ENCODE results near the gene ARL2BP.

ARL2BP gene

DNA sequence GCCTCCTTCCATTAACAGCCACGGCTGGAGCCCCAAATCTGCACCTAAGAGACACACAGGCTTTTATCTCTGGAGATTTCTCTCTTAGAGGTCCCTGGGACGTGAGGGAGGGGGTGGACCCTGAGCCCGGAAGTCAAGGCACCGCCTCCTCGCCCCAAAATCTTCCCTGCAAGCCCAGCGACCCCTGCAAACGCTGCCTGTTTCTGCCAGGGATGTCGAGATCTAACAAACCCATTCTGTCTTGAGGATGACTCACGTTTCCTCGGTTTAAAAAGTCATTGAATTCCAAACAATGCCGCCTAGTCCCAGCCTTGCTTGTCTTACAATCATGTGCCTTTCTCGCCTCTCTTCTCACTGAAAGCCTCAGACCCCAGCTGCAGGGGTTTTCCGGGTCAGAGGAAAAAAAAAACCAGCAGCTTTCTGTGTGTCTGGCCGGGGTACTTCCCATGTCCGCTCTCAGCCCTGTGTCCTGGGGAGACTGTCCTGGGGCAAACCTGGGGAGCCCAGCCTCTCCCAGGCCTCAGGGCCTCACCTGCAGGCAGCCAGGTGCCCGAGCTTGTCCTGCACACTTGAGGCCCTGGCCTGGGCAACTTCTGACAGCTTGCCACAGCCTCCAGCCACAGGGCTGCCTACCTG lies 15.4 kb downstream of the ARL2BP start:
- no peak overlapping the region for H3K4me3 ChIP-seq (ENCODE audit: low read depth, low read length)
- peak; percentile 78 for DNase-seq (ENCODE audit: low read depth, low spot score)
- in situ Hi-C loops (cut with HindIII; ENCODE audit: low sequenced_read_pairs): no loop called here
- TF ChIP-seq, protein P1, sequence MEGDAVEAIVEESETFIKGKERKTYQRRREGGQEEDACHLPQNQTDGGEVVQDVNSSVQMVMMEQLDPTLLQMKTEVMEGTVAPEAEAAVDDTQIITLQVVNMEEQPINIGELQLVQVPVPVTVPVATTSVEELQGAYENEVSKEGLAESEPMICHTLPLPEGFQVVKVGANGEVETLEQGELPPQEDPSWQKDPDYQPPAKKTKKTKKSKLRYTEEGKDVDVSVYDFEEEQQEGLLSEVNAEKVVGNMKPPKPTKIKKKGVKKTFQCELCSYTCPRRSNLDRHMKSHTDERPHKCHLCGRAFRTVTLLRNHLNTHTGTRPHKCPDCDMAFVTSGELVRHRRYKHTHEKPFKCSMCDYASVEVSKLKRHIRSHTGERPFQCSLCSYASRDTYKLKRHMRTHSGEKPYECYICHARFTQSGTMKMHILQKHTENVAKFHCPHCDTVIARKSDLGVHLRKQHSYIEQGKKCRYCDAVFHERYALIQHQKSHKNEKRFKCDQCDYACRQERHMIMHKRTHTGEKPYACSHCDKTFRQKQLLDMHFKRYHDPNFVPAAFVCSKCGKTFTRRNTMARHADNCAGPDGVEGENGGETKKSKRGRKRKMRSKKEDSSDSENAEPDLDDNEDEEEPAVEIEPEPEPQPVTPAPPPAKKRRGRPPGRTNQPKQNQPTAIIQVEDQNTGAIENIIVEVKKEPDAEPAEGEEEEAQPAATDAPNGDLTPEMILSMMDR (IDR thresholded peaks at IDR 0.05; ENCODE audit: low read depth, low read length): no peak

DNA sequence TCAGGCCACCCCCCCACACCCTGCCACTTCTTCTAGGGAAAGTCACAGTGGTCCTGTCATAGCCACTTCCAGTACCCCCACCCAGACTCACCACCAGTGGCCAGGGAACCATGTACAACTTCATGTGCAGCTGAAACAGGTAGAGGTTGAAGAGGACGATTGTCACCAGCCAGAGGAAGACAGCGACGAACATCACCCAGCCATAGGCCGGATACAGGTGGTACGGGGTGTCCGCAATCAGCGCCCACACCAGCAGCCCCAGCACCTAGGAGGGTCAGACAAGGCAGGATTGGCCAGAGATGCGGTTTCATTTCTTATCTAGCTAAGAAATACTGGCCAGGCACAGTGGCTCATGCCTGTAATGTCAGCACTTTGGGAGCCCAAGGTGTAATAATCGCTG lies 16.7 kb downstream of the ARL2BP start:
- TF ChIP-seq, protein P1 (IDR thresholded peaks at IDR 0.05; ENCODE audit: low read depth, low read length): no peak
- in situ Hi-C loops (cut with HindIII; ENCODE audit: low sequenced_read_pairs): no loop called here

DNA sequence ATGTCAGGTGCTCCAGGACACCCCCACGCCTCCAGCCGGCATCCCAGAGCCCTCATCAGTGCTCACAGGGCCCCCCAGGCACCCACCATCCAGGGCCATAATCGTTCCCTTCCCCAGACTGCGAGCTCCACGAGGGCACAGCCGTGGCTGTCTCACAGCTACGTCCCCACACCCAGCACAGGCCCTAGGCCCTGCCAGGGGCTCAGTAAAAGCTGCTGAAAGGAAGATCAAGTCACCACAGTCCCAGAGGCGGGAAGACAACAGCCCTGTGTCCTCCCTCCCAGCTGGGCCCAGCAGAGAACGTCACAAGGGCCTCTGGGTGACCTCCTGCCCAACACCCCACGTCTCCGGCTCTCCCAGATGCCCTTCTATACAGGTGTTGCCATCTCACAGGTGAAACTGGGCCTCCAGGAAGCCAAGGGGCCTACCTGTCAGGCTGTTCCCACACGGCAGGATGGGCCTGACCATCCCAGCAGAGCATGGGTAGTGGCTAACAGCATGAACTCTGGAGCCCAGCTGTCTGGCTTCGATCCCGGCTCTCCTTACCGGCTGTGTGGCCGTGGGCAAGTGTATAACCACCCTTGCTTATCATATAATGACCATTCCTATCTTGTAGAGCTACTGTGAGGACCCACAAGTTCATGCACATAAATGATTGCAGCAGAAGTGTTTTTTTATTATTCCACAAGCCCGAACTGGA lies 17.9 kb downstream of the ARL2BP start:
- TF ChIP-seq, protein P1 (IDR thresholded peaks at IDR 0.05; ENCODE audit: low read depth, low read length): no peak
- in situ Hi-C loops (cut with HindIII; ENCODE audit: low sequenced_read_pairs): no loop called here
- DNase-seq (ENCODE audit: low read depth, low spot score): no peak
- H3K4me3 ChIP-seq (ENCODE audit: low read depth, low read length): no peak overlapping the region

More for the DNA sequence above, 16.7 kb downstream of the ARL2BP start:
- no peak for DNase-seq (ENCODE audit: low read depth, low spot score)
- H3K4me3 ChIP-seq (ENCODE audit: low read depth, low read length): no peak overlapping the region

DNA sequence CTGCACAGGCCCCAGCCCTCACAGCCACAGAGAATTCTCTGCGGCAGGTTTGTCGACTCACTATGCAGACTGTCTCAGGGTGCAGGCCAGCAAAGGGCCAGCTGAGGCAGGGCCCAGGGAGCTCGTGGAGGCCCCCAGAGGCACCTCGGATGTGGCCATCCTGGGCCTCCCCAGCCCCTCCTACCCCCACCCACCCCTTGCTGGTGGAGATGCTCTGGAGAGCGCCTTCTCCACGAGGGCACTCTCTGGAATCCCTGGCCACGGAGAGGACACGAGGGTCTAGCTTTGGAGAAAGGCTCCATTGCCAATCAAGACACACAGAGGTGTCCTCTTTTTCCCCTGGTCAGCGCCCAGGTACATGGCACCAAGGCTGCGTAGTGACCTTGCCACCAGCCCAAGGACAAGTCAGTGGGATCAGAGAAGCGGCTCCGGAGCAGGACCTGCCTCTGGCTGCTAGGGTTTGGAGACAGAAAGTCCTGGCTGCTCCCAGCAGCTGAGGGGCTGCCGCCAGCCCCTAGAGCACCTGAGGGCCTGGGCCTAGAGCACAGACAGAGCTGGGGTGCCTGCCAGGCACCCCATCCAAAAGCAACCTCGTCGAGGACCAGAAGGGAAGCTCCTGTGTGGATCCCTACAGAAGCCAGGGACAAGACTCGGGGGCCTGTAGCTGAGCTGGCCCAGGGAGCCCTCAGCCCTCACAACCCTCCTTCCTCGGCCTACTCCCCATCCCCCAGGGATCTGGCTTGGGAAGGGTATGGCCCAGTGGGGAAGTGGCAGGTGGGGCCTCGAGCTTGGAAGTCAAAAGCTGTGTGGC lies 18.7 kb downstream of the ARL2BP start:
- TF ChIP-seq, protein P1 (IDR thresholded peaks at IDR 0.05; ENCODE audit: low read depth, low read length): no peak
- in situ Hi-C loops (cut with HindIII; ENCODE audit: low sequenced_read_pairs): no loop called here
- no peak for DNase-seq (ENCODE audit: low read depth, low spot score)
- H3K4me3 ChIP-seq (ENCODE audit: low read depth, low read length): no peak overlapping the region

DNA sequence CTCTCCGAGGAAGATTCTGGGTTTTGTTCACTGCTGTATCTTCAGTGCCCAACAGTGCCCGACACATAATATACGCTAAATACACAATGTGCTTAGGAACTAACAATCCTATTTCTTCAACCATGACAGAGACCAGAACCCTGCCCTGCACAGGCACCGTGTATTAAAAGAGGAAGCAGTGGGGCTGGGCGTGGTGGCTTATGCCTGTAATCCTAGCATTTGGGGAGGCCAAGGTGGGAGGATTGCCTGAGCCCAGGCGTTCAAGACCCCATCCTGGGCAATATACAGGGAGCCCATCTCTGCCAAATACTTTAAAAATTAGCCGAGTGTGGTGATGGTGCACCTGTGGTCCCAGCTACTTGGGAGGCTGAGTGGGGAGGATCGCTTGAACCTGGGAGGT lies 19.3 kb downstream of the ARL2BP start:
- no peak for DNase-seq (ENCODE audit: low read depth, low spot score)
- TF ChIP-seq, protein P1 (IDR thresholded peaks at IDR 0.05; ENCODE audit: low read depth, low read length): no peak
- in situ Hi-C loops (cut with HindIII; ENCODE audit: low sequenced_read_pairs): no loop called here
- no peak overlapping the region for H3K4me3 ChIP-seq (ENCODE audit: low read depth, low read length)

DNA sequence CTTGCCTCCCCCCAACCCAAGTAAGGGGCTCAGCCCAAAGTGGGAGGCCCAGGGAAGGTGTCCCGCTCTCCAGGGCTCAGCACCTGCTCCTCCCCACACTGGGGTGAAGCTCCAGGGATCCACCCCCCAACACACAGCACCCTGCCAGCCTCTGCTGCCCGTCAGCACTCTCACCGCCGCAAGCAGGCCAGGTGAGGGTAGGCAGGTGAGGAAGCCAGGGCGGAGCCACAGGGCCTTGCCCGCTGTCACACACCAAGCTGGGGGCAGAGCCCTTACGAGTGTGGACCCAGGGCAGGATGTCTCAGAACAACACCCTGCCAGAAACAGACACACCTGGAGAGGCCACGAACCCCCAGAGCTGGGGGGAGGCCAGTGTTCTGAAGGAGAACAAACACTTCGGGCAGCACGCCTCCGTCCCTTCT lies 19.9 kb downstream of the ARL2BP start:
- H3K4me3 ChIP-seq (ENCODE audit: low read depth, low read length): no peak overlapping the region
- no peak for DNase-seq (ENCODE audit: low read depth, low spot score)
- TF ChIP-seq, protein P1 (IDR thresholded peaks at IDR 0.05; ENCODE audit: low read depth, low read length): no peak
- in situ Hi-C loops (cut with HindIII; ENCODE audit: low sequenced_read_pairs): no loop called here
